Dermis lymphatic vessel endothelial cell (primary cell): ENCODE measurements around the gene LANCL2. TPM values are rescaled to one million over a fixed set of nuclear protein-coding genes. Genes with fewer than 3 reads are reported as not detected.

Experiments
- total RNA-seq: library from RNA; depleted of rRNA; stranded (reverse); fragments of >200 nt; gene quantifications from 2 replicates; pipeline ENCODE4 v1.2.1, GENCODE V29; 2014

The LANCL2 gene
- 14.8 and 16.3 TPM in 2 replicates for total RNA-seq

GRCh38 chr7:55365205-55365674 lies at the start of gene LANCL2:
Gene LANCL2, plus strand, starts transcription at chr7:55365337. Its CDS starts 689 bp downstream, at chr7:55366026.

Other genes with a start within 250 kb of the LANCL2 start
- 84.1 and 88.2 TPM in 2 replicates for gene VOPP1, start 207.2 kb downstream of the LANCL2 start, total RNA-seq